Measurements from ENCODE around the gene GABRG3. TPM values are rescaled to one million over a fixed set of nuclear protein-coding genes. Genes with fewer than 3 reads are reported as not detected.
A peak's percentile ranks its signal among the peaks of the same experiment; 100 is the strongest.

The GABRG3 gene
- total RNA-seq, 1 donor from 2014 or later, result 2.6 TPM

DNA sequence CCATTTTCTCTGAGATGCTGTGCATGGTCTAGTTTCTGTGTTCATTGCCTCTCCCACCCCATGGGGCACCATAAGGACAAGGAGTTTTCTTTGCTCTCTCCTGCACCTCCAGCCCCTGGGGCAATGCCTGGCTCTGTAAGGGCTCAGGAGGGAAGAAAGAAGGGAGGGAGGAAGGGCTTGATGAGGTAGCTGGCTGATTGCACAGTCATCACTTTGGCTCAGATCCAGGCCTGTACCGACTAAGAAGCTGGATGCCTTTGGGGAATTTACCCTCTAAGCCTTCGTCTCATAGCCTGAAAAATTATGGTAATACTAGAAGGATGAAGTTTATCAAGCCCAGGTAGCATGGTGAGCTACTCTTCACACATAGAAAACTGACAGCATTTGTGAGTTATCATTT is 382.9 kb downstream of the GABRG3 start:
- DNase-seq (ENCODE audit: extremely low spot score, unreplicated experiment), result no peak
- Mint-ChIP-seq H3K4me1 (ENCODE audit: unreplicated experiment) (no peaks in the 10 kb centered on the region), H3K27ac (no peak overlapping the region), H3K27me3 (peaks cover 5% of the 10 kb centered on the region), H3K4me3 (no peak overlapping the region), H3K36me3 (no peaks in the 10 kb centered on the region), H3K9me3 (no peaks in the 10 kb centered on the region)
- no peak for TF ChIP-seq CTCF (conservative IDR thresholded peaks at IDR 0.05)

GRCh38 chr15:27358751-27359434 is 387.9 kb downstream of the GABRG3 start:
- H3K4me1 Mint-ChIP-seq (ENCODE audit: unreplicated experiment), result peaks cover 6% of the 10 kb centered on the region
- peak; percentile 92 for TF ChIP-seq CTCF (conservative IDR thresholded peaks at IDR 0.05)
- DNase-seq (ENCODE audit: extremely low spot score, unreplicated experiment), result no peak
- no peaks in the 10 kb centered on the region for H3K36me3 Mint-ChIP-seq
- no peak overlapping the region for H3K27ac Mint-ChIP-seq
- no peaks in the 10 kb centered on the region for H3K9me3 Mint-ChIP-seq
- peaks cover 5% of the 10 kb centered on the region for H3K27me3 Mint-ChIP-seq
- no peak overlapping the region for H3K4me3 Mint-ChIP-seq

- peaks cover 5% of the 10 kb centered on the region for H3K27me3 Mint-ChIP-seq
- TF ChIP-seq CTCF (conservative IDR thresholded peaks at IDR 0.05), result no peak
- no peak overlapping the region for H3K27ac Mint-ChIP-seq
- no peaks in the 10 kb centered on the region for H3K36me3 Mint-ChIP-seq
- DNase-seq (ENCODE audit: extremely low spot score, unreplicated experiment), result no peak
- no peak overlapping the region for H3K4me3 Mint-ChIP-seq
- H3K4me1 Mint-ChIP-seq (ENCODE audit: unreplicated experiment), result peaks cover 6% of the 10 kb centered on the region
- H3K9me3 Mint-ChIP-seq, result no peaks in the 10 kb centered on the region
Measured at GRCh38 chr15:27359586-27359985, 388.6 kb downstream of the GABRG3 start.

- no peak overlapping the region for H3K27ac Mint-ChIP-seq
- no peak for DNase-seq (ENCODE audit: extremely low spot score, unreplicated experiment)
- H3K4me3 Mint-ChIP-seq, result no peak overlapping the region
- no peak for TF ChIP-seq CTCF (conservative IDR thresholded peaks at IDR 0.05)
- H3K36me3 Mint-ChIP-seq, result no peaks in the 10 kb centered on the region
- H3K4me1 Mint-ChIP-seq (ENCODE audit: unreplicated experiment), result peaks cover 6% of the 10 kb centered on the region
- no peaks in the 10 kb centered on the region for H3K9me3 Mint-ChIP-seq
- peaks cover 6% of the 10 kb centered on the region for H3K27me3 Mint-ChIP-seq
Measured at GRCh38 chr15:27360316-27360715, 389.3 kb downstream of the GABRG3 start.

DNA sequence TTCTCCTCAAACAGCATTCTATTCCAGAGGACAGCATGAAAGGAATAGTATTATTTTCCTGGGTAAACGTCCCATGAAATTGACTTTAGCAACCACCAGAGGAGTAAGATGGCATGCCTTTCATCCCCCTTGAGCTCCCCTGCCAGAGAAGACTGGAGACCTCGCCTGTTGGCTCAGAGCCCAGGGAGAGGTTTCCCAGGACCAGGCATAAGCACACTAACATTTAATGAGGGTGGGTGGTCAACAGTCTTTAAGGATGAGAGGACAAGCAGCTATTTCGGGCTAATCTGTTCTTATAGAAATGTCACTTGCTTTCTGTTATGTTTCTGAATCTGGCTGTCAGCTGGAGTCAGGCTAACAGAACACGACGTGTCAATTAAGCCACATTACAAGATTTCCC is 390.5 kb downstream of the GABRG3 start:
- Mint-ChIP-seq H3K4me3 (no peak overlapping the region), H3K4me1 (ENCODE audit: unreplicated experiment) (peaks cover 6% of the 10 kb centered on the region), H3K36me3 (no peaks in the 10 kb centered on the region), H3K27me3 (peaks cover 6% of the 10 kb centered on the region), H3K27ac (no peak overlapping the region), H3K9me3 (no peaks in the 10 kb centered on the region)
- no peak for DNase-seq (ENCODE audit: extremely low spot score, unreplicated experiment)
- no peak for TF ChIP-seq CTCF (conservative IDR thresholded peaks at IDR 0.05)

All from type B pancreatic cell (in vitro differentiated cells).